HG03097 (cell line): ENCODE measurements around the gene SLC22A5.
A peak's percentile ranks its signal among the peaks of the same experiment; 100 is the strongest.
"Not testable (repeated sequence)": the region's sequence is repeated elsewhere in the genome, so short reads cannot be mapped to it uniquely, and the experiment has no call there.

Source experiments
- ATAC-seq: cut with Tn5 transposase; IDR thresholded peaks from one replicate; pipeline ENCODE4 v1.9.1; 2021; ENCODE audit not compliant: unreplicated experiment, low FRiP score

The SLC22A5 gene

GRCh38 chr5:132425009-132425937 lies 55.8 kb downstream of the SLC22A5 start:
- no peak for ATAC-seq

GRCh38 chr5:132425975-132426524 lies 56.5 kb downstream of the SLC22A5 start:
- ATAC-seq: no peak

GRCh38 chr5:132426525-132427138 lies 57.1 kb downstream of the SLC22A5 start:
- ATAC-seq: peak; percentile 42

GRCh38 chr5:132427281-132428146 lies 58.0 kb downstream of the SLC22A5 start:
- no peak for ATAC-seq

- no peak for ATAC-seq
Measured at GRCh38 chr5:132428147-132428482, 58.6 kb downstream of the SLC22A5 start.

- ATAC-seq: no peak
Measured at GRCh38 chr5:132428484-132429462, 59.3 kb downstream of the SLC22A5 start.

GRCh38 chr5:132429463-132430440 lies 60.2 kb downstream of the SLC22A5 start:
- ATAC-seq: no peak

- no peak for ATAC-seq
Measured at GRCh38 chr5:132430746-132431145, 61.2 kb downstream of the SLC22A5 start.

GRCh38 chr5:132431632-132432031 lies 62.1 kb downstream of the SLC22A5 start:
- no peak for ATAC-seq

- ATAC-seq: no peak
Measured at GRCh38 chr5:132433141-132433540, 63.6 kb downstream of the SLC22A5 start.

- no peak for ATAC-seq
Measured at GRCh38 chr5:132434416-132435286, 65.1 kb downstream of the SLC22A5 start.

GRCh38 chr5:132435447-132435846 lies 65.9 kb downstream of the SLC22A5 start:
- ATAC-seq: no peak

- no peak for ATAC-seq
Measured at GRCh38 chr5:132435886-132436285, 66.4 kb downstream of the SLC22A5 start.

- ATAC-seq: no peak
Measured at GRCh38 chr5:132436936-132437335, 67.4 kb downstream of the SLC22A5 start.

- ATAC-seq: peak; percentile 59
Measured at GRCh38 chr5:132437604-132438266, 68.2 kb downstream of the SLC22A5 start.

- ATAC-seq: not testable (repeated sequence)
Measured at GRCh38 chr5:132438267-132438645, 68.7 kb downstream of the SLC22A5 start.

- no peak for ATAC-seq
Measured at GRCh38 chr5:132438917-132439316, 69.4 kb downstream of the SLC22A5 start.
